22Rv1 (cell line): ENCODE measurements around the gene PTDSS2.

ENCODE experiments used
- H3K27ac ChIP-seq: fragments of 450-650 bp; 2 replicates; pipeline ENCODE4 v1.5.1; 2017
- CTCF ChIP-seq: fragments of 450-650 bp; IDR thresholded peaks from 2 replicates; pipeline ENCODE4 v1.5.1; 2017; ENCODE audit warnings: mild to moderate bottlenecking
- ZFX ChIP-seq: fragments of 450-650 bp; IDR thresholded peaks from 2 replicates; pipeline ENCODE4 v1.6.1; 2017; ENCODE audit warnings: antibody characterized with exemption, borderline replicate concordance

Gene PTDSS2

GRCh38 chr11:440065-441042, 9.7 kb upstream of the PTDSS2 start:
- H3K27ac ChIP-seq, result no peak overlapping the region
- TF ChIP-seq CTCF (0 out of 2 replicates have a peak, but pooled peaks have one; percentile 8), ZFX (no peak)

GRCh38 chr11:441043-441417, 9.0 kb upstream of the PTDSS2 start:
- no peak overlapping the region for H3K27ac ChIP-seq
- TF ChIP-seq ZFX (no peak), CTCF (no peak)

GRCh38 chr11:441418-442274, 8.4 kb upstream of the PTDSS2 start, which contains the start of gene ANO9:
Gene ANO9 (minus strand): TSS chr11:442011. CDS start chr11:441926, 85 bp downstream.
- peak within 1 kb of the TSS; percentile 40; the same call in 1 of the 2 replicates for H3K27ac ChIP-seq
- TF ChIP-seq ZFX (no peak), CTCF (no peak)

- H3K27ac ChIP-seq, result no peak overlapping the region
Observed at GRCh38 chr11:442611-443081, 7.4 kb upstream of the PTDSS2 start.

GRCh38 chr11:443542-444199, 6.4 kb upstream of the PTDSS2 start:
- TF ChIP-seq ZFX (no peak), CTCF (no peak)
- peak overlapping the region; percentile 93 for H3K27ac ChIP-seq

More at GRCh38 chr11:442611-443081, 7.4 kb upstream of the PTDSS2 start:
- TF ChIP-seq ZFX, result no peak
- no peak for TF ChIP-seq CTCF

- H3K27ac ChIP-seq, result peak overlapping the region; percentile 93
Observed at GRCh38 chr11:444396-445144, 5.5 kb upstream of the PTDSS2 start.

More at GRCh38 chr11:444396-445144, 5.5 kb upstream of the PTDSS2 start:
- TF ChIP-seq ZFX (no peak), CTCF (no peak)
